Measurements from ENCODE around the gene ARHGAP32. TPM values are rescaled to one million over a fixed set of nuclear protein-coding genes. Genes with fewer than 3 reads are reported as not detected.

ARHGAP32 gene
- total RNA-seq, 1 experiment from 2014 or later: 22.0 TPM

DNA sequence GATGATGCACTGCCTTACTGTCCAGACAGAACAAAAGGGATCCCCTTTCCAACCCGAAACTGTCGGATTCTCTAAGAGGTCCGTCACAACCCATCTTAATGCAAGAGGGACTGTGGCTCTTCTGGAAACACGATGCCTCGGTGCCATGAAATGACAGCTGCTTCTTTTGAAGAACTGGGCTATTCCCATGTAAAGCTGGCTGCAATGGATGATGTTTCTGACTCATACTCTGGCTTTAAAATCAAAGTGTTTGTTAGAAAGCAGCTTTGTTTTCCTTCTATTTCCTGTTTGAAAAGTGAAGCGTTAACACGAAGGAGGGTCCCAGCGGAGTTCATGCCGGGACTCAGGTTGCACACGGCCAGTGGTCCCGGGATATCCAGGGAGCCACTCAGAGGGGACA lies 252.5 kb downstream of the ARHGAP32 start:
- H2BK12ac ChIP-seq (ENCODE audit: insufficient read length, low read depth, low read length): no peak overlapping the region
- H3K18ac ChIP-seq (ENCODE audit: insufficient read length, low read depth, low read length): no peak overlapping the region
- no peak overlapping the region for H3T11ph ChIP-seq (ENCODE audit: low read length)
- no peak overlapping the region for H3K27ac ChIP-seq (ENCODE audit: insufficient read length, low read depth, low read length)
- no peak overlapping the region for H2BK20ac ChIP-seq (ENCODE audit: low read depth, low read length, poor library complexity, severe bottlenecking)
- Mint-ChIP-seq H3K36me3 (ENCODE audit: insufficient read depth in 1 of 3, low read depth in 3 of 3) (no peaks in the 10 kb centered on the region), H3K4me1 (peaks cover 24 to 31% of the 10 kb centered on the region in 2 experiments), H3K4me3 (no peak overlapping the region), H3K9me3 (no peaks in the 10 kb centered on the region; a peak in 1 of 5 replicates), H3K27me3 (ENCODE audit: low read depth) (peaks cover 33% of the 10 kb centered on the region), H3K27ac (no peak overlapping the region)
- no peak overlapping the region for H4K5ac ChIP-seq (ENCODE audit: insufficient read length, low read depth, low read length)
- no CpG with 5 or more reads among the region's 11 CpGs for WGBS (ENCODE audit: extremely low coverage, insufficient read length, low lambda C conversion rate)
- no peak for DNase-seq
- H3K79me1 ChIP-seq (ENCODE audit: insufficient read depth, low read depth, low read length, poor library complexity, severe bottlenecking): no peaks in the 10 kb centered on the region
- no peak overlapping the region for H2BK120ac ChIP-seq (ENCODE audit: low read depth, low read length, poor library complexity, severe bottlenecking)
- TF ChIP-seq, protein P1, sequence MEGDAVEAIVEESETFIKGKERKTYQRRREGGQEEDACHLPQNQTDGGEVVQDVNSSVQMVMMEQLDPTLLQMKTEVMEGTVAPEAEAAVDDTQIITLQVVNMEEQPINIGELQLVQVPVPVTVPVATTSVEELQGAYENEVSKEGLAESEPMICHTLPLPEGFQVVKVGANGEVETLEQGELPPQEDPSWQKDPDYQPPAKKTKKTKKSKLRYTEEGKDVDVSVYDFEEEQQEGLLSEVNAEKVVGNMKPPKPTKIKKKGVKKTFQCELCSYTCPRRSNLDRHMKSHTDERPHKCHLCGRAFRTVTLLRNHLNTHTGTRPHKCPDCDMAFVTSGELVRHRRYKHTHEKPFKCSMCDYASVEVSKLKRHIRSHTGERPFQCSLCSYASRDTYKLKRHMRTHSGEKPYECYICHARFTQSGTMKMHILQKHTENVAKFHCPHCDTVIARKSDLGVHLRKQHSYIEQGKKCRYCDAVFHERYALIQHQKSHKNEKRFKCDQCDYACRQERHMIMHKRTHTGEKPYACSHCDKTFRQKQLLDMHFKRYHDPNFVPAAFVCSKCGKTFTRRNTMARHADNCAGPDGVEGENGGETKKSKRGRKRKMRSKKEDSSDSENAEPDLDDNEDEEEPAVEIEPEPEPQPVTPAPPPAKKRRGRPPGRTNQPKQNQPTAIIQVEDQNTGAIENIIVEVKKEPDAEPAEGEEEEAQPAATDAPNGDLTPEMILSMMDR (conservative IDR thresholded peaks at IDR 0.05): no peak
- H3K23me2 ChIP-seq (ENCODE audit: insufficient read length, low read depth, low read length, poor library complexity, severe bottlenecking): no peaks in the 10 kb centered on the region
- H3K9me3 ChIP-seq (ENCODE audit: control insufficient read depth, low read depth, low read length): no peaks in the 10 kb centered on the region
- no peak overlapping the region for H3K14ac ChIP-seq (ENCODE audit: insufficient read depth, low read length)
- H4K8ac ChIP-seq (replicated peaks; ENCODE audit: insufficient read length, low read depth, low read length): no peak overlapping the region
- no peak overlapping the region for H3K4ac ChIP-seq (ENCODE audit: low read depth, low read length)
- H3K4me1 ChIP-seq (ENCODE audit: insufficient read depth, low read length): no peaks in the 10 kb centered on the region; the same call in 1 of the 2 replicates
- no peak overlapping the region for H4K91ac ChIP-seq (ENCODE audit: insufficient read length, low read depth, low read length)
- no peak overlapping the region for H3K56ac ChIP-seq (ENCODE audit: insufficient read length, low read depth, low read length)
- H3K23ac ChIP-seq (ENCODE audit: insufficient read length, low read depth, low read length): no peak overlapping the region
- H2AK5ac ChIP-seq (ENCODE audit: insufficient read length, low read length): no peak overlapping the region
- no peaks in the 10 kb centered on the region for H4K20me1 ChIP-seq (ENCODE audit: control insufficient read depth, insufficient read depth, insufficient read length)
- no peak overlapping the region for H2BK15ac ChIP-seq (ENCODE audit: low read depth, low read length)
- H3K4me2 ChIP-seq (ENCODE audit: insufficient read depth, insufficient read length, low read length): no peak overlapping the region
- peaks cover 2% of the 10 kb centered on the region; the same call in 1 of the 2 replicates for H3K27me3 ChIP-seq (ENCODE audit: insufficient read depth, low read length)
- no peaks in the 10 kb centered on the region for H3K79me2 ChIP-seq (ENCODE audit: insufficient read depth, low read length)
- no peak overlapping the region for H2AFZ ChIP-seq (ENCODE audit: low read length)
- no peak overlapping the region for H2BK5ac ChIP-seq (ENCODE audit: insufficient read length, low read length)
- no peak overlapping the region for H3K9ac ChIP-seq (ENCODE audit: extremely low read depth, insufficient read length, low read length)
